ENCODE measurements around the gene SLC9A6.

- TF ChIP-seq POLR2A (IDR thresholded peaks at IDR 0.05) = no peak
- no peak for TF ChIP-seq CTCF (IDR thresholded peaks at IDR 0.05)
Measured at GRCh38 chrX:135982860-135983259, 2.4 kb upstream of the SLC9A6 start.
